CD4-positive, alpha-beta T cell treated with Interleukin-21 for 1 hour (primary cell): ENCODE data around the gene ZNF358.

Source experiments
- DNase-seq: peaks from one replicate; pipeline ENCODE4 v3.0.0-alpha.2; 2020

ZNF358 gene

GRCh38 chr19:7489609-7490044 lies 26.3 kb upstream of the ZNF358 start:
- DNase-seq: no peak

- DNase-seq: peak; percentile 39
These were observed 23.8 kb upstream of the ZNF358 start for GRCh38 chr19:7492142-7492541.

GRCh38 chr19:7492558-7492957 lies 23.3 kb upstream of the ZNF358 start:
- no peak for DNase-seq

GRCh38 chr19:7494416-7495098 lies 21.3 kb upstream of the ZNF358 start:
- no peak for DNase-seq

- no peak for DNase-seq
These were observed 18.6 kb upstream of the ZNF358 start for GRCh38 chr19:7497292-7497691.

GRCh38 chr19:7500811-7501450 lies 15.0 kb upstream of the ZNF358 start:
- DNase-seq: no peak

- DNase-seq: no peak
These were observed 13.4 kb upstream of the ZNF358 start for GRCh38 chr19:7502552-7502951.

- no peak for DNase-seq
These were observed 11.2 kb upstream of the ZNF358 start for GRCh38 chr19:7504684-7505083.

- DNase-seq: no peak
These were observed 10.6 kb upstream of the ZNF358 start for GRCh38 chr19:7505288-7505681.

- no peak for DNase-seq
These were observed 10.1 kb upstream of the ZNF358 start for GRCh38 chr19:7505682-7506384.

GRCh38 chr19:7506385-7507328 lies 9.2 kb upstream of the ZNF358 start:
- peak; percentile 44 for DNase-seq

- DNase-seq: no peak
These were observed 8.0 kb upstream of the ZNF358 start for GRCh38 chr19:7507884-7508283.

GRCh38 chr19:7509625-7510024 lies 6.3 kb upstream of the ZNF358 start:
- DNase-seq: no peak

GRCh38 chr19:7512400-7512851 lies 3.5 kb upstream of the ZNF358 start:
- no peak for DNase-seq

GRCh38 chr19:7513809-7514642 lies 1.9 kb upstream of the ZNF358 start:
- no peak for DNase-seq

- DNase-seq: no peak
These were observed 726 bp upstream of the ZNF358 start for GRCh38 chr19:7515110-7515644.

- no peak for DNase-seq
These were observed 430 bp downstream of the ZNF358 start for GRCh38 chr19:7516333-7516732.

GRCh38 chr19:7516878-7517277 lies 975 bp downstream of the ZNF358 start:
- no peak for DNase-seq

GRCh38 chr19:7519361-7520130 lies 3.6 kb downstream of the ZNF358 start:
- no peak for DNase-seq

- no peak for DNase-seq
These were observed 4.5 kb downstream of the ZNF358 start for GRCh38 chr19:7520131-7521051.
